ENCODE results near the gene ANTXR2. TPM values are rescaled to one million over a fixed set of nuclear protein-coding genes. Genes with fewer than 3 reads are reported as not detected.

The ANTXR2 gene
- total RNA-seq, 2 experiments from 2014 or later: not detected

GRCh38 chr4:80092847-80093246 lies 19.8 kb upstream of the ANTXR2 start:
- no peaks in the 10 kb centered on the region for H3K36me3 ChIP-seq (ENCODE audit: insufficient read depth, low read length)
- no peak overlapping the region for H3K27ac ChIP-seq (ENCODE audit: low read depth, low read length, poor library complexity, severe bottlenecking)
- TF ChIP-seq CTCF (conservative IDR thresholded peaks at IDR 0.05; ENCODE audit: low read length): no peak
- no peak for TF ChIP-seq EZH2phosphoT487 (IDR thresholded peaks at IDR 0.05; ENCODE audit: borderline replicate concordance, low read depth, low read length)
- H3K4me1 ChIP-seq (ENCODE audit: insufficient read depth, low read length, poor library complexity, severe bottlenecking): no peaks in the 10 kb centered on the region
- ChIA-PET CTCF (ENCODE audit: unreplicated experiment) (no interaction called here), POLR2A (interaction anchor here (0.8 kb wide), 1 partner anchor 48 kb away, joined by 3 read pairs; no protein-coding TSS in a partner anchor)
- no peaks in the 10 kb centered on the region for H3K9me3 ChIP-seq (ENCODE audit: low read length)
- H3K9me2 ChIP-seq (ENCODE audit: insufficient read depth, low read length): no peaks in the 10 kb centered on the region
- DNase-seq (ENCODE audit: low spot score): no peak
- no peak overlapping the region for H3K4me3 ChIP-seq (ENCODE audit: low read depth, low read length, poor library complexity, severe bottlenecking)
- no peaks in the 10 kb centered on the region for H3K79me2 ChIP-seq (ENCODE audit: insufficient read depth, low read depth, low read length)
- no peaks in the 10 kb centered on the region for H4K20me1 ChIP-seq (ENCODE audit: insufficient read depth, low read length)
- no TSS peak for BruUV-seq (replicated peaks)
- no peak overlapping the region for H3K4me2 ChIP-seq (ENCODE audit: low read length)
- intact Hi-C loops (cut with micrococcal nuclease; ENCODE audit: unreplicated experiment): no loop called here
- no peak overlapping the region for H2AFZ ChIP-seq (ENCODE audit: low read length)

GRCh38 chr4:80092088-80092487 lies 19.1 kb upstream of the ANTXR2 start:
- no peaks in the 10 kb centered on the region for H4K20me1 ChIP-seq (ENCODE audit: insufficient read depth, low read length)
- CTCF ChIA-PET (ENCODE audit: unreplicated experiment): no interaction called here
- intact Hi-C loops (cut with micrococcal nuclease; ENCODE audit: unreplicated experiment): no loop called here
- H3K27ac ChIP-seq (ENCODE audit: low read depth, low read length, poor library complexity, severe bottlenecking): no peak overlapping the region
- no TSS peak for BruUV-seq (replicated peaks)
- no peaks in the 10 kb centered on the region for H3K4me1 ChIP-seq (ENCODE audit: insufficient read depth, low read length, poor library complexity, severe bottlenecking)
- TF ChIP-seq CTCF (conservative IDR thresholded peaks at IDR 0.05; ENCODE audit: low read length) (no peak), EZH2phosphoT487 (IDR thresholded peaks at IDR 0.05; ENCODE audit: borderline replicate concordance, low read depth, low read length) (no peak)
- H3K79me2 ChIP-seq (ENCODE audit: insufficient read depth, low read depth, low read length): no peaks in the 10 kb centered on the region
- H3K9me2 ChIP-seq (ENCODE audit: insufficient read depth, low read length): no peaks in the 10 kb centered on the region
- no peaks in the 10 kb centered on the region for H3K9me3 ChIP-seq (ENCODE audit: low read length)
- no peak for DNase-seq (ENCODE audit: low spot score)
- no peaks in the 10 kb centered on the region for H3K36me3 ChIP-seq (ENCODE audit: insufficient read depth, low read length)
- H2AFZ ChIP-seq (ENCODE audit: low read length): no peak overlapping the region
- H3K4me3 ChIP-seq (ENCODE audit: low read depth, low read length, poor library complexity, severe bottlenecking): no peak overlapping the region
- no peak overlapping the region for H3K4me2 ChIP-seq (ENCODE audit: low read length)
- POLR2A ChIA-PET: interaction anchor here (0.6 to 0.8 kb wide), 3 partner anchors 12 to 48 kb away, joined by 3 to 5 read pairs (median 3); no protein-coding TSS in a partner anchor

- Histone ChIP-seq H3K79me2 (ENCODE audit: insufficient read depth, low read depth, low read length) (no peaks in the 10 kb centered on the region), H4K20me1 (ENCODE audit: insufficient read depth, low read length) (no peaks in the 10 kb centered on the region), H2AFZ (ENCODE audit: low read length) (no peak overlapping the region), H3K36me3 (ENCODE audit: insufficient read depth, low read length) (no peaks in the 10 kb centered on the region), H3K4me3 (ENCODE audit: low read depth, low read length, poor library complexity, severe bottlenecking) (no peak overlapping the region), H3K4me1 (ENCODE audit: insufficient read depth, low read length, poor library complexity, severe bottlenecking) (no peaks in the 10 kb centered on the region), H3K9me2 (ENCODE audit: insufficient read depth, low read length) (no peaks in the 10 kb centered on the region), H3K9me3 (ENCODE audit: low read length) (no peaks in the 10 kb centered on the region), H3K4me2 (ENCODE audit: low read length) (no peak overlapping the region), H3K27ac (ENCODE audit: low read depth, low read length, poor library complexity, severe bottlenecking) (no peak overlapping the region)
- TF ChIP-seq CTCF (conservative IDR thresholded peaks at IDR 0.05; ENCODE audit: low read length) (no peak), EZH2phosphoT487 (IDR thresholded peaks at IDR 0.05; ENCODE audit: borderline replicate concordance, low read depth, low read length) (no peak)
- DNase-seq (ENCODE audit: low spot score): no peak
- ChIA-PET POLR2A (interaction anchor here (0.6 to 0.8 kb wide), 2 partner anchors 11 to 30 kb away, joined by 3 to 5 read pairs; no protein-coding TSS in a partner anchor), CTCF (ENCODE audit: unreplicated experiment) (no interaction called here)
- no TSS peak for BruUV-seq (replicated peaks)
- intact Hi-C loops (cut with micrococcal nuclease; ENCODE audit: unreplicated experiment): no loop called here
Observed at GRCh38 chr4:80091688-80092087, 18.7 kb upstream of the ANTXR2 start.
